Colonic mucosa (tissue), 4 donors: ENCODE results near the gene GINS2. TPM values are rescaled to one million over a fixed set of nuclear protein-coding genes. Genes with fewer than 3 reads are reported as not detected.

ENCODE experiments used
- DNase-seq: peaks from one replicate; pipeline ENCODE4 v3.0.0-alpha.2; 2020
- H3K27ac ChIP-seq: fragments of 200-600 bp; one replicate; pipeline ENCODE4 v1.8.0; 2021
- H3K27me3 ChIP-seq: fragments of 200-600 bp; one replicate; pipeline ENCODE4 v1.8.0; 2021
- H3K36me3 ChIP-seq: fragments of 200-600 bp; one replicate; pipeline ENCODE4 v1.8.0; 2021
- H3K4me1 ChIP-seq: fragments of 200-600 bp; one replicate; pipeline ENCODE4 v1.8.0; 2021; ENCODE audit warnings: mild to moderate bottlenecking
- H3K4me3 ChIP-seq: fragments of 200-600 bp; one replicate; pipeline ENCODE4 v1.8.0; 2021
- H3K9ac ChIP-seq, 2 donors: one replicate each; pipeline ENCODE4 v1.7.0; 2013; ENCODE audit warnings: control low read depth in 2 of 2, low read depth in 2 of 2, low read length in 2 of 2
- H3K9me3 ChIP-seq: fragments of 200-600 bp; one replicate; pipeline ENCODE4 v1.8.0; 2021
- CTCF ChIP-seq: fragments of 200-600 bp; IDR thresholded peaks from one replicate; pipeline ENCODE4 v1.8.0; 2022; ENCODE audit warnings: antibody characterized with exemption, mild to moderate bottlenecking
- intact Hi-C: fragments of 100-400 bp; cut with DNase I; formaldehyde crosslinking; loops from one replicate; pipeline ENCODE4 v1.14.1; 2022
- total RNA-seq, 2 donors: library from RNA; stranded (reverse); fragmentation: NEBNext Ultra II Directional in 1 of 2; extraction: Animal tissue kit (Norgen Biotek cat#: 25700) in 1 of 2; gene quantifications; one replicate each; pipeline ENCODE4 v1.2.1, GENCODE V29; 2021
- donor health status: healthy.
- donor health status: DM: no; HTN: no; CAD: no.
- donor health status: DM: no; HTN: no; CAD: no.

The GINS2 gene
- total RNA-seq, 2 donors from 2014 or later: 6.1 to 39.9 TPM

- Histone ChIP-seq H3K27me3 (no peaks in the 10 kb centered on the region), H3K4me1 (no peaks in the 10 kb centered on the region), H3K36me3 (no peaks in the 10 kb centered on the region), H3K4me3 (no peak overlapping the region), H3K9me3 (no peaks in the 10 kb centered on the region), H3K9ac (no peak overlapping the region), H3K27ac (no peak overlapping the region)
- intact Hi-C loops: no loop called here
- no peak for TF ChIP-seq CTCF
- no peak for DNase-seq
Observed at GRCh38 chr16:85704011-85704410, 15.3 kb upstream of the GINS2 start.

GRCh38 chr16:85699628-85700027 is 10.9 kb upstream of the GINS2 start:
- DNase-seq: no peak
- Histone ChIP-seq H3K36me3 (no peaks in the 10 kb centered on the region), H3K27ac (no peak overlapping the region), H3K27me3 (no peaks in the 10 kb centered on the region), H3K4me3 (no peak overlapping the region), H3K4me1 (no peaks in the 10 kb centered on the region), H3K9ac (no peak overlapping the region), H3K9me3 (no peaks in the 10 kb centered on the region)
- TF ChIP-seq CTCF: no peak
- intact Hi-C loops: no loop called here

GRCh38 chr16:85698935-85699558 is 10.3 kb upstream of the GINS2 start:
- no peaks in the 10 kb centered on the region for H3K27me3 ChIP-seq
- intact Hi-C loops: no loop called here
- no peak for TF ChIP-seq CTCF
- H3K4me3 ChIP-seq: no peak overlapping the region
- H3K9ac ChIP-seq: no peak overlapping the region
- DNase-seq: no peak
- H3K9me3 ChIP-seq: no peaks in the 10 kb centered on the region
- H3K36me3 ChIP-seq: no peaks in the 10 kb centered on the region
- no peak overlapping the region for H3K27ac ChIP-seq
- H3K4me1 ChIP-seq: no peaks in the 10 kb centered on the region

GRCh38 chr16:85698459-85698891 is 9.7 kb upstream of the GINS2 start:
- Histone ChIP-seq H3K36me3 (no peaks in the 10 kb centered on the region), H3K4me1 (no peaks in the 10 kb centered on the region), H3K9ac (no peak overlapping the region), H3K27ac (no peak overlapping the region), H3K27me3 (no peaks in the 10 kb centered on the region), H3K4me3 (no peak overlapping the region), H3K9me3 (no peaks in the 10 kb centered on the region)
- no peak for TF ChIP-seq CTCF
- intact Hi-C loops: no loop called here
- DNase-seq: no peak

GRCh38 chr16:85697431-85697830 is 8.7 kb upstream of the GINS2 start:
- intact Hi-C loops: no loop called here
- H3K9me3 ChIP-seq: no peaks in the 10 kb centered on the region
- H3K36me3 ChIP-seq: no peaks in the 10 kb centered on the region
- no peaks in the 10 kb centered on the region for H3K4me1 ChIP-seq
- H3K27ac ChIP-seq: no peak overlapping the region
- no peak overlapping the region for H3K9ac ChIP-seq
- no peak for TF ChIP-seq CTCF
- DNase-seq: no peak
- no peak overlapping the region for H3K4me3 ChIP-seq
- no peaks in the 10 kb centered on the region for H3K27me3 ChIP-seq
